Measurements from ENCODE around the gene IL4. TPM values are rescaled to one million over a fixed set of nuclear protein-coding genes. Genes with fewer than 3 reads are reported as not detected.

IL4 gene
- total and polyA plus RNA-seq, 3 donors from 2014 or later: not detected

DNA sequence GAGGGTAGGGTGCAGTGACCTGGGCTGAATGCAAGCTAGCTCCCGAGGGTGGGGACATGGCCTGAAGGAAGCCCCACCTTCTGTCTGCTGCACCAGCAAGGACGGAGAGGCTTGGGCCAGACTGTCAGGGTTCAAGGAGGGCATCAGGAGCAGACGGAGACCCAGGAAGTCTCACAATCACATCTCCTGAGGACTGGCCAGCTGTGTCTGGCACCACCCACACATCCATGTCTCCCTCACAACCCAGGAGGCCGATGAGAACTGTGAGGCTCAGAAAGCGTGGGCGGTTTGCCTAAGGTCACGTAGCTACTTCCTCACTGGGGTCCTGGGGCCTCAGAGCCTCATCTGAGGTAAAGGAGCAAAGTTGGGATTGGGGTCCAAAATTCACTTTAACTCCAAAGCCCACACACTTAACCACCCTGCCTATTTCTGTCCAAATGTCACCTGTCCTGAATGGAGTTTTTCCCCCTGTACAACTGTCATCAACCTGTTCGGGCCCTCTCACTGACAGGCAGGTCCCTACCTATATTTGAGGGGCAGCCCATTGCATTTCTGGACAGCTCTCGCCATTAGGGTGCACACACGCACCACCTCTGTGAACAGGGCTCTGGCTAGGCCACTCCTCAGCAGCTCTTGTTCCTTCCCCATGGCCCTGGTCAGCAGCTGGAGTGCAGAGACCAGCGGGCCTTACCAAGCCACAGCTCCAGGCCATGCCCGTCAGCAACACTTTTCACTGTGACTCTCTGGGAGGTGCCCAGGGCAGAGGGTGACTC, 12.4 kb upstream of the IL4 start:
- DNase-seq: no peak
- Histone ChIP-seq H3K27ac (no peak overlapping the region), H3K4me1 (peaks cover 6% of the 10 kb centered on the region), H3K36me3 (ENCODE audit: low read depth, missing control alignments) (no peaks in the 10 kb centered on the region), H3K4me3 (no peak overlapping the region), H3K27me3 (no peaks in the 10 kb centered on the region), H3K9me3 (no peaks in the 10 kb centered on the region)
- WGBS, 2 donors: 79 to 81% methylated on average over 12 of the region's 12 CpGs
- TF ChIP-seq, protein P1, sequence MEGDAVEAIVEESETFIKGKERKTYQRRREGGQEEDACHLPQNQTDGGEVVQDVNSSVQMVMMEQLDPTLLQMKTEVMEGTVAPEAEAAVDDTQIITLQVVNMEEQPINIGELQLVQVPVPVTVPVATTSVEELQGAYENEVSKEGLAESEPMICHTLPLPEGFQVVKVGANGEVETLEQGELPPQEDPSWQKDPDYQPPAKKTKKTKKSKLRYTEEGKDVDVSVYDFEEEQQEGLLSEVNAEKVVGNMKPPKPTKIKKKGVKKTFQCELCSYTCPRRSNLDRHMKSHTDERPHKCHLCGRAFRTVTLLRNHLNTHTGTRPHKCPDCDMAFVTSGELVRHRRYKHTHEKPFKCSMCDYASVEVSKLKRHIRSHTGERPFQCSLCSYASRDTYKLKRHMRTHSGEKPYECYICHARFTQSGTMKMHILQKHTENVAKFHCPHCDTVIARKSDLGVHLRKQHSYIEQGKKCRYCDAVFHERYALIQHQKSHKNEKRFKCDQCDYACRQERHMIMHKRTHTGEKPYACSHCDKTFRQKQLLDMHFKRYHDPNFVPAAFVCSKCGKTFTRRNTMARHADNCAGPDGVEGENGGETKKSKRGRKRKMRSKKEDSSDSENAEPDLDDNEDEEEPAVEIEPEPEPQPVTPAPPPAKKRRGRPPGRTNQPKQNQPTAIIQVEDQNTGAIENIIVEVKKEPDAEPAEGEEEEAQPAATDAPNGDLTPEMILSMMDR (IDR thresholded peaks at IDR 0.05): no peak
- TF ChIP-seq POLR2A (IDR thresholded peaks at IDR 0.05): no peak
- intact Hi-C loops (cut with DNase I; ENCODE audit: low total_unique reads): no loop called here

DNA sequence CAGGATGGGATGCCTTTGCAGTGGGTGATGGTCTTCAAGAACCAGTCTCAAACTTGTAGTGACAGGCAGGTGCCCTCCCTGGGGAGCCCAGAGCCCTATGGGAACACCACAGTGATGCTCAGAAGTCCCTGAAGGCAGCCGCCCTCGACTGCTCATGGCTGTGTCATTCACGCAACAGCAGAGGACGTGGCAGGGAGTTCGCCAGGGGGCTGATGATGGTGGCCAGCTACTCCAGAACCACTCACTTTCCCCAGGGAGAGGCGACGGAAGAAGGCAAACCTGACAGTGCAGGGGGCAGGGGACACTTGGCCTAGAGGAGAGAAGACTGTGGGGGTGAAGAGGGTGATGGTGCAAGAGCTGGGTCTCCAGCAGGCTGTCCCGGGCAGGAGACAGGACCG, 11.8 kb upstream of the IL4 start:
- TF ChIP-seq, protein P1 (IDR thresholded peaks at IDR 0.05): no peak
- no peak for TF ChIP-seq POLR2A (IDR thresholded peaks at IDR 0.05)
- 89 to 95% methylated on average over 9 of the region's 9 CpGs for WGBS, 2 donors
- intact Hi-C loops (cut with DNase I; ENCODE audit: low total_unique reads): no loop called here

DNA sequence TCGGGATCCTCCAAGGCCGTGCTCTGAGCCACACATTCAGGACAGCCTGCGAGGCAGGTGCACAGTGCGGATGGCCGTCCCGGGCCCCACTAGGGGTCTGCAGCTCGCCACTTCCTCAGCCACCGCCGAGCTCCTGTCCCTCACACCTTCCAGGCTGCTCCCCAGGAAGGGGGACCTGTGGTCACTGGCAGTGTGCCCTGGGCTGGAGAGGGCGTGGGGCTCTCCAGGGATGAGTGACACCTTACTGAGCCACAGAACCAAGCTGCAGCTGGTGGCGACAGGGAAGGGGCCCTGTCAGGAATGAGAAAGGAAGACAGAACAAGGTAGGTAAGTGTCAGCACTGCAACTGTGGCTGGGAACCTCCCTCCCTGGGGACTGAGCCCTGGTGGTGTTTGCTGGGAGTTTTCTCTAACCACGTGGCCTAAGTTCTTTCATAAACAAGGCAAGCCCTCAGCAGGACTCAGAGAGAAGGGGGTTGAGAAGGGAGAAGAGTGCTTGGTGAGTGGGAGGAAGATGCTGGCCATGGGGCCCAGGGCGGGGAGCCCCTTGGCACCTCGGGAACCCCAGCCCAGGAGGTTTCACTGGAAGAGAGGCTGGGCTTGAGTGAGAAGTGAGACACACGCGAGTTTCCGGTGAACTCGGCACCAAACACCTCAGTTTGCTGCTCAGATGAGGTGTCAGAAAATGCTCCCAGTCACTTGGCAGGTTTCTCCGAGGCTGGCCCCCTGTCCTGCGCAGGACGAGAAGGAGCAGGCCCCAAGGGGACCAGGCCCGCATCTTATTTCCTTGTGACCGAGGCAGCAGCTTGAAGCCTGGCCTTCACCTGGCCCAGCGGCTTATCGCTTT, 10.6 kb upstream of the IL4 start:
- TF ChIP-seq POLR2A (IDR thresholded peaks at IDR 0.05): no peak
- TF ChIP-seq, protein P1 (IDR thresholded peaks at IDR 0.05): no peak
- Histone ChIP-seq H3K9me3 (no peaks in the 10 kb centered on the region), H3K4me3 (no peak overlapping the region), H3K36me3 (ENCODE audit: low read depth, missing control alignments) (no peaks in the 10 kb centered on the region), H3K4me1 (peaks cover 6% of the 10 kb centered on the region), H3K27me3 (no peaks in the 10 kb centered on the region), H3K27ac (no peak overlapping the region)
- no peak for DNase-seq
- WGBS, 2 donors: 84 to 86% methylated on average over 15 to 25 of the region's 25 CpGs
- intact Hi-C loops (cut with DNase I; ENCODE audit: low total_unique reads): no loop called here

More for the DNA sequence above, 11.8 kb upstream of the IL4 start:
- Histone ChIP-seq H3K4me3 (no peak overlapping the region), H3K9me3 (no peaks in the 10 kb centered on the region), H3K27me3 (no peaks in the 10 kb centered on the region), H3K27ac (no peak overlapping the region), H3K36me3 (ENCODE audit: low read depth, missing control alignments) (no peaks in the 10 kb centered on the region), H3K4me1 (peaks cover 6% of the 10 kb centered on the region)
- no peak for DNase-seq

DNA sequence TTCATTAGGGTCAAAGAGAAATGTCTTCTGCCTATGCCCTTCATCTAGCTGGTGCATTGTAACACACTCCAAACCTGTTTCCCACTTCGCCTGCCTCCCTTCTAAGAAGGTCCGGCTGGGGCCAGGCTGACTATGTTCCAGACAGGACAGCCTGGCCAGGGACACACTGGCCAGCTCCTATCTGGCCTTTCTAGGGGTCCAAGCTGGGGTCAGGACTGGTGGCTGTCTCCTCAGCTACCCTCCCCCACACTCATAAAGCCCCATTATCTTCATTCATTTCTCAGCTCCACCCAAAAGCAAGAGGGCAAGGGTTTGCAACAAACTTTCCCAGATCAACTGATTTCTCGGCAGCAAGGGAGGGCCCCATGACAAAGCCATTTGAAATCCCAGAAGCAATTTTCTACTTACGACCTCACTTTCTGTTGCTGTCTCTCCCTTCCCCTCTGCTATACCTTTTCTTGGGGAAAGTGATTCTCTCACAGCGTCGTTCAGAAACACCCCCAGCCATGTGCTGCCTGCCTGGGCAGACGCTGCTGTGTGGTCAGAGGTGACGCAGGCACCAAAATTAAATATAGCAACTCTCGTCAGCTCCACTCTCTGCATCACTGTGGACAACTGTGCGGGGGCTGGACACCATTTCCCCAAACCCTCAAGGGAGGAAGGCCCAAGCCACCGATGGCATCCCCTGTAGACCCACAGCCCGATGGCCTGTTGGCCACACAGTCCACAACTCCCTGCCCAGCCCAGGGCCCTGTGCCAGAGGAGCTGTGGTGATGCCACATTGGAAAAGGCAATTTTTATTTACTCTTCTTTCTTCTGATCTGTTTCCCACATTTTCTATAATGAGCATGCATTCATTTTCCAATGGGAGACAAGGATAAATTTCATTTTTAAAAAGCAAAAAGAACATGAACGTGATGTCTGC, 9.8 kb upstream of the IL4 start:
- Histone ChIP-seq H3K9me3 (no peaks in the 10 kb centered on the region), H3K27ac (no peak overlapping the region), H3K4me1 (peaks cover 6% of the 10 kb centered on the region), H3K4me3 (no peak overlapping the region), H3K27me3 (no peaks in the 10 kb centered on the region), H3K36me3 (ENCODE audit: low read depth, missing control alignments) (no peaks in the 10 kb centered on the region)
- intact Hi-C loops (cut with DNase I; ENCODE audit: low total_unique reads): no loop called here
- WGBS, 2 donors: 77 to 81% methylated on average over 13 of the region's 13 CpGs
- TF ChIP-seq POLR2A (IDR thresholded peaks at IDR 0.05): no peak
- TF ChIP-seq, protein P1 (IDR thresholded peaks at IDR 0.05): no peak
- no peak for DNase-seq
